ENCODE data around the gene KLHL42. TPM values are rescaled to one million over a fixed set of nuclear protein-coding genes. Genes with fewer than 3 reads are reported as not detected.

Gene KLHL42
- total and polyA plus RNA-seq, 2 of the 8 experiments (the other 6 are each of a cell fraction or from before 2014, with no cell fraction given): 13.6 to 21.6 TPM

GRCh38 chr12:27824126-27824842, 44.3 kb downstream of the KLHL42 start (continued):
- TF ChIP-seq CHD7 (IDR thresholded peaks at IDR 0.05; ENCODE audit: insufficient replicate concordance, low read length): no peak
- no peak for TF ChIP-seq CBX5 (IDR thresholded peaks at IDR 0.05; ENCODE audit: low read depth, low read length)
- no peak for TF ChIP-seq SAP30 (IDR thresholded peaks at IDR 0.05; ENCODE audit: insufficient read depth, insufficient replicate concordance, low read length)
- no peak for TF ChIP-seq SUZ12 (IDR thresholded peaks at IDR 0.05; ENCODE audit: low read length)
- TF ChIP-seq CHD2 (IDR thresholded peaks at IDR 0.05; ENCODE audit: low read length): no peak
- no peak for TF ChIP-seq YY1 (IDR thresholded peaks at IDR 0.05; ENCODE audit: low read depth, low read length)
- TF ChIP-seq HDAC2 (IDR thresholded peaks at IDR 0.05; ENCODE audit: borderline replicate concordance in 1 of 2, low read depth in 2 of 2, low read length in 2 of 2): no peak
- no peak for TF ChIP-seq BACH1 (IDR thresholded peaks at IDR 0.05; ENCODE audit: low read length)
- TF ChIP-seq SP4 (IDR thresholded peaks at IDR 0.05; ENCODE audit: low read length): no peak

Data from H1 (cell line).